ENCODE data around the gene CFAP45. TPM values are rescaled to one million over a fixed set of nuclear protein-coding genes. Genes with fewer than 3 reads are reported as not detected.

Gene CFAP45
- total RNA-seq, 1 experiment from 2014 or later = 9.3 TPM

GRCh38 chr1:159920651-159921050 lies 20.7 kb upstream of the CFAP45 start:
- H3K9me3 ChIP-seq (ENCODE audit: insufficient read depth, low read depth) = no peaks in the 10 kb centered on the region
- no peak overlapping the region for H3K27ac ChIP-seq
- CTCF ChIA-PET = no interaction called here
- BruUV-seq (replicated peaks) = no TSS peak
- peaks cover 66% of the 10 kb centered on the region for H3K79me2 ChIP-seq (ENCODE audit: low read depth)
- H3F3A ChIP-seq (ENCODE audit: insufficient read depth, low read depth) = peaks cover 60% of the 10 kb centered on the region
- H3K9me2 ChIP-seq (ENCODE audit: insufficient read depth) = no peaks in the 10 kb centered on the region
- no peak overlapping the region for H3K4me3 ChIP-seq
- H3K36me3 ChIP-seq (ENCODE audit: low read depth) = peaks cover 28% of the 10 kb centered on the region
- intact Hi-C loops (cut with micrococcal nuclease; ENCODE audit: unreplicated experiment) = no loop called here
- H3K4me1 ChIP-seq (replicated peaks; ENCODE audit: insufficient read depth) = peaks cover 81% of the 10 kb centered on the region
- POLR2A ChIA-PET (ENCODE audit: unreplicated experiment) = no interaction called here
- peaks cover 25% of the 10 kb centered on the region for H4K20me1 ChIP-seq (ENCODE audit: insufficient read depth)
- H3K27me3 ChIP-seq (ENCODE audit: insufficient read depth, low read depth) = no peaks in the 10 kb centered on the region
- H3K4me2 ChIP-seq = peak overlapping the region; percentile 88; the same call in 1 of the 2 replicates
- H2AFZ ChIP-seq = no peak overlapping the region
- DNase-seq = no peak
- TF ChIP-seq CTCF (conservative IDR thresholded peaks at IDR 0.05) (no peak), EZH2 (IDR thresholded peaks at IDR 0.05; ENCODE audit: low read depth) (no peak)

- Histone ChIP-seq H2AFZ (no peak overlapping the region), H3K9me2 (ENCODE audit: insufficient read depth) (no peaks in the 10 kb centered on the region), H3K4me2 (no peak overlapping the region), H3K4me1 (replicated peaks; ENCODE audit: insufficient read depth) (peaks cover 85% of the 10 kb centered on the region), H3K27ac (no peak overlapping the region), H3F3A (ENCODE audit: insufficient read depth, low read depth) (peaks cover 62% of the 10 kb centered on the region), H3K4me3 (no peak overlapping the region), H3K9me3 (ENCODE audit: insufficient read depth, low read depth) (no peaks in the 10 kb centered on the region), H4K20me1 (ENCODE audit: insufficient read depth) (peaks cover 25% of the 10 kb centered on the region), H3K27me3 (ENCODE audit: insufficient read depth, low read depth) (no peaks in the 10 kb centered on the region), H3K36me3 (ENCODE audit: low read depth) (peaks cover 28% of the 10 kb centered on the region), H3K79me2 (ENCODE audit: low read depth) (peaks cover 65% of the 10 kb centered on the region)
- TF ChIP-seq CTCF (conservative IDR thresholded peaks at IDR 0.05) (no peak), EZH2 (IDR thresholded peaks at IDR 0.05; ENCODE audit: low read depth) (no peak)
- no peak for DNase-seq
- intact Hi-C loops (cut with micrococcal nuclease; ENCODE audit: unreplicated experiment) = no loop called here
- ChIA-PET POLR2A (ENCODE audit: unreplicated experiment) (interaction anchor here (0.5 kb wide), 1 partner anchor 431 kb away, joined by 6 read pairs; no protein-coding TSS in a partner anchor), CTCF (no interaction called here)
- no TSS peak for BruUV-seq (replicated peaks)
These were observed 20.2 kb upstream of the CFAP45 start for GRCh38 chr1:159920202-159920601.

DNA sequence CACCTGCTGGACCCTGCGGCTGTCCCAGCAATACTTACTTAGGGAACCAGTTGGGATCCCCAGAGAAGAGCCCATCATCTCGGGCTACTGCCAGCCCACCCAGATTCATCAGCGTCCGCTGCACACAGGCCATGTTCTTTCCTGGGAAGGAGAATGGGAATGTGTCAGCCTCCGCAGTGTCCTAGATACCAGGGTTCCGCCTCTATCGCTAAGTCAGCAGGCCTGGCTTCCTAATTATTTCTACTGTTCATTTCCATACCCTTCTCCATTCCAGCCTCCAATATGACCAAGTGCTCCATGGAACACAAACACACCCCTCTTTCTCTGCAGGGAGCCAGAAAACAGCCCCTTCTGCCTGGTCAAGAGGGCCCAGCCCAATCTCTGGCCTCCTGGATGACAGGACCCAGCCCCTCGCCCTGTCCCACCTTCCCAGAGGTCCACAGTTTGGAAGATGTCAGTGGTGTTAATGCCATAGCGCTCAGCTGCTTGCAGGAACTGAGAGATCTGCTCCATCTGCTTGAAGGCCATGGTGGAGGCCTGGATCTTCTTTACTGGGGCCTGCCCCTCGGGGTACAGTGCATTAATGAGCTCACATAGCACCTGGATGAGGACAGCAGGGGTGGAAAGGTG lies 19.4 kb upstream of the CFAP45 start:
- Histone ChIP-seq H3K27ac (peak overlapping the region; percentile 79; the same call in 1 of the 2 replicates), H3K4me3 (no peak overlapping the region), H3K79me2 (ENCODE audit: low read depth) (peaks cover 58% of the 10 kb centered on the region), H3K27me3 (ENCODE audit: insufficient read depth, low read depth) (no peaks in the 10 kb centered on the region), H4K20me1 (ENCODE audit: insufficient read depth) (peaks cover 25% of the 10 kb centered on the region), H3K9me2 (ENCODE audit: insufficient read depth) (no peaks in the 10 kb centered on the region), H3K4me1 (replicated peaks; ENCODE audit: insufficient read depth) (peaks cover 93% of the 10 kb centered on the region), H3F3A (ENCODE audit: insufficient read depth, low read depth) (peaks cover 67% of the 10 kb centered on the region), H3K9me3 (ENCODE audit: insufficient read depth, low read depth) (no peaks in the 10 kb centered on the region), H3K36me3 (ENCODE audit: low read depth) (peaks cover 28% of the 10 kb centered on the region), H2AFZ (no peak overlapping the region), H3K4me2 (0 out of 2 replicates have a peak overlapping the region, but pooled peaks have one; percentile 47)
- TF ChIP-seq CTCF (conservative IDR thresholded peaks at IDR 0.05) (no peak), EZH2 (IDR thresholded peaks at IDR 0.05; ENCODE audit: low read depth) (no peak)
- intact Hi-C loops (cut with micrococcal nuclease; ENCODE audit: unreplicated experiment) = no loop called here
- POLR2A ChIA-PET (ENCODE audit: unreplicated experiment) = interaction anchor here (0.5 kb wide), 1 partner anchor 431 kb away, joined by 6 read pairs; no protein-coding TSS in a partner anchor
- no TSS peak for BruUV-seq (replicated peaks)
- CTCF ChIA-PET = no interaction called here
- DNase-seq = no peak
